ENCODE measurements around the gene SMAD5. TPM values are rescaled to one million over a fixed set of nuclear protein-coding genes. Genes with fewer than 3 reads are reported as not detected.
A peak's percentile ranks its signal among the peaks of the same experiment; 100 is the strongest.

SMAD5 gene
- total and polyA plus RNA-seq, 2 of the 13 experiments (the other 11 are each of a cell fraction or from before 2014, with no cell fraction given), result 27.2 to 48.5 TPM

DNA sequence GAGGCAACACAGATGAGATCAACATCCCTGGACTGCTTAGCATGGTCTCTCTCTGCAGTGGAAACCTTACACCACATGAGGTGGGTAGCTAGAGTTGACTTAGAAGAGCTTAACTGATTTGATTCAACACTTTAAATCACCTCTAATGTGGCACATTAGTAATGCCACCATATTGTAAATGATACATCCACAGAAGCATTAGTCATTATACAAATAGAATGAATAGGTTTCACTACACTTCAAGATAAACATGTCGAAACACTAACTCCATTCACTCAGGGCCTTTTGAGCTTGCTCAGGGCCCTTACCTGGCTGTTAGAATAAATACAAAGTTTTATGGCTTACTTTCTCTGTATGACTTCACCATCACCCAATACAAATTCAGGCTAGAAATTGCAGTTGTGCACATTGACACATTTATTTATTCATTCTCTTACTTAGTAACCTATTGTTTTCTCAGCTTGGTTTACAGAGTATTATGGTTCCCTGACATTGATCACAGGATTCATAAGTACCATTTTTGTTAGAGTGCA is 9.3 kb upstream of the SMAD5 start:
- FAIRE-seq, result peak; percentile 83
- H3K4me1 ChIP-seq (ENCODE audit: insufficient read depth, low read length), result peaks cover 39% of the 10 kb centered on the region
- no TSS peak for BruUV-seq (replicated peaks)
- TF ChIP-seq PLSCR1 (CRISPR knock-in tag; IDR thresholded peaks at IDR 0.05; ENCODE audit: borderline replicate concordance), result no peak
- peak; percentile 55; the same call in 1 of the 2 replicates for TF ChIP-seq NCOA2 (CRISPR knock-in tag; IDR thresholded peaks at IDR 0.05)
- no peak for TF ChIP-seq ZFP62 (CRISPR knock-in tag; IDR thresholded peaks at IDR 0.05)
- peak; percentile 88 for TF ChIP-seq FOXA3 (CRISPR knock-in tag; IDR thresholded peaks at IDR 0.05)
- TF ChIP-seq JUN (CRISPR knock-in tag; IDR thresholded peaks at IDR 0.05), result peak; percentile 74; the same call in 1 of the 2 replicates
- 0 out of 2 replicates have a peak, but pooled peaks have one; percentile 13 for TF ChIP-seq MIER3 (CRISPR knock-in tag; IDR thresholded peaks at IDR 0.05; ENCODE audit: borderline replicate concordance)
- no peak for TF ChIP-seq ZNF136 (CRISPR knock-in tag; IDR thresholded peaks at IDR 0.05; ENCODE audit: low read depth)
- no peak for TF ChIP-seq RNF219 (CRISPR knock-in tag; IDR thresholded peaks at IDR 0.05)
- TF ChIP-seq ZNF503 (CRISPR knock-in tag; IDR thresholded peaks at IDR 0.05), result peak; percentile 40; the same call in 1 of the 2 replicates
- TF ChIP-seq MBD4 (IDR thresholded peaks at IDR 0.05; ENCODE audit: borderline replicate concordance, low read length), result 0 out of 2 replicates have a peak, but pooled peaks have one; percentile 43
- peak; percentile 38; the same call in 1 of the 2 replicates for TF ChIP-seq FOXK1 (CRISPR knock-in tag; IDR thresholded peaks at IDR 0.05; ENCODE audit: borderline replicate concordance, low read depth)
- peak; percentile 53; the same call in 1 of the 2 replicates for TF ChIP-seq HNF1A (IDR thresholded peaks at IDR 0.05; ENCODE audit: low read depth)
- no peak for TF ChIP-seq HNF1A (CRISPR knock-in tag; IDR thresholded peaks at IDR 0.05; ENCODE audit: borderline replicate concordance)
- TF ChIP-seq ZNF468 (CRISPR knock-in tag; IDR thresholded peaks at IDR 0.05), result no peak

More for the DNA sequence above, 9.3 kb upstream of the SMAD5 start:
- peak overlapping the region; percentile 13 for H3K27ac ChIP-seq (ENCODE audit: extremely low read length, insufficient read depth, low read length)
- H3K9ac ChIP-seq (ENCODE audit: insufficient read depth, low read depth, low read length), result peak overlapping the region; percentile 31; the same call in 1 of the 2 replicates
- no peaks in the 10 kb centered on the region for H3K9me3 ChIP-seq (ENCODE audit: low read length)
- ATAC-seq, result peak; percentile 86
- DNase-seq (ENCODE audit: low spot score), result peak; percentile 94
- no peaks in the 10 kb centered on the region for H3K79me2 ChIP-seq (ENCODE audit: insufficient read depth, low read length)
- H3K36me3 ChIP-seq (replicated peaks in 1 of 2; ENCODE audit: control insufficient read depth in 1 of 2, insufficient read depth in 2 of 2, low read length in 2 of 2), result no peaks in the 10 kb centered on the region
- H4K20me1 ChIP-seq (ENCODE audit: insufficient read depth, low read length), result no peaks in the 10 kb centered on the region
- peak overlapping the region; percentile 60 for H3K4me2 ChIP-seq (ENCODE audit: low read depth, low read length)
- 9% methylated on average over 1 of the region's 1 CpG for WGBS (ENCODE audit: low lambda C conversion rate)
- POLR2A ChIA-PET, result interaction anchor here (0.7 to 2.2 kb wide), 5 partner anchors 10 to 70 kb away, joined by 3 to 29 read pairs (median 3); partner anchors contain the start of genes SMAD5 and SMIM32
- no peaks in the 10 kb centered on the region for H3K27me3 ChIP-seq (ENCODE audit: control insufficient read depth in 1 of 2, insufficient read depth in 2 of 2, low read length in 2 of 2)
- H3K4me3 ChIP-seq (replicated peaks in 1 of 3; ENCODE audit: insufficient read depth in 1 of 3, low read depth in 2 of 3, low read length in 3 of 3), result peak overlapping the region in 1 of 3 experiments; percentile 19; a peak in 1 of 6 replicates
- H2AFZ ChIP-seq (ENCODE audit: low read length), result no peak overlapping the region
- CTCF ChIA-PET (ENCODE audit: low intra/inter-chr PET ratio, low total read pairs), result no interaction called here
- intact Hi-C loops (cut with micrococcal nuclease; ENCODE audit: unreplicated experiment) (no loop called here), in situ Hi-C loops (cut with HindIII; ENCODE audit: extremely low pct_ligation_motif_present, low pct_unique_long_range_greater_than_20kb) (loop anchor here (25.0 kb wide), 1 partner anchor 561 kb away; no protein-coding TSS in a partner anchor)

Data from HepG2 (cell line).